Right lobe of liver (tissue), 6 donors: Measurements from ENCODE around the gene ANAPC2. TPM values are rescaled to one million over a fixed set of nuclear protein-coding genes. Genes with fewer than 3 reads are reported as not detected.

Experiments
- ATAC-seq, 4 donors: fragments of 200-7000 bp; cut with Tn5 transposase; one replicate each; pipeline ENCODE4 v1.9.1; 2020; ENCODE audit warnings: mild to moderate bottlenecking in 4 of 4, moderate library complexity in 4 of 4
- DNase-seq, 3 donors: peaks; one replicate each; pipeline ENCODE4 v3.0.0-alpha.2; 2020
- H3K27ac ChIP-seq, 3 donors: fragments of 200-600 bp; one replicate each; pipeline ENCODE4 v1.8.0; 2022
- H3K27me3 ChIP-seq, 2 donors: fragments of 200-600 bp; one replicate each; pipeline ENCODE4 v1.8.0; 2022
- H3K36me3 ChIP-seq, 4 donors: fragments of 200-600 bp; sonication (generic) in 1 of 4; one replicate each; pipeline versions ENCODE4 v1.5.1 to v1.8.0; 2017 to 2022; ENCODE audit warnings: control low read depth in 1 of 4
- H3K4me1 ChIP-seq, 4 donors: fragments of 200-600 bp; sonication (generic) in 1 of 4; one replicate each; pipeline versions ENCODE4 v1.5.1 to v1.8.0; 2017 to 2022; ENCODE audit warnings: control low read depth in 1 of 4
- H3K4me3 ChIP-seq, 3 donors: fragments of 200-600 bp; one replicate each; pipeline ENCODE4 v1.8.0; 2022
- H3K9me3 ChIP-seq, 4 donors: fragments of 200-600 bp; sonication (generic) in 1 of 4; one replicate each; pipeline versions ENCODE4 v1.5.1 to v1.8.0; 2017 to 2022; ENCODE audit warnings: control low read depth in 1 of 4
- POLR2A ChIP-seq: fragments of 450-650 bp; IDR thresholded peaks from one replicate; pipeline ENCODE4 v1.6.1; 2017; ENCODE audit warnings: antibody characterized with exemption, mild to moderate bottlenecking
- WGBS: methylation state at CpG from one replicate; pipeline ENCODE4 v1.1.6; 2018; ENCODE audit warnings: low coverage, low lambda C conversion rate; ENCODE audit not compliant: insufficient coverage; ENCODE audit errors: missing lambda C conversion rate; 5-methylcytosine and 5-hydroxymethylcytosine counted together
- intact Hi-C, 2 donors: fragments of 100-400 bp; cut with DNase I; formaldehyde crosslinking; loops; one replicate each; pipeline versions ENCODE4 v1.11.2 to v1.14.1; 2022
- total RNA-seq, 6 experiments: library from RNA; depleted of rRNA in 2 of 6; stranded (reverse); fragments of >200 nt in 2 of 6; fragmentation: NEBNext Ultra II Directional in 3 of 6; extraction: Animal tissue kit (Norgen Biotek cat#: 25700) in 3 of 6; gene quantifications; one replicate each; pipeline versions ENCODE4 v1.1.0 to v1.2.4, GENCODE V29; 2016 to 2023
- TF ChIP-seq, protein P1 (sequence below), 4 donors: fragments of 200-600 bp in 3 of 4; fragments of 450-650 bp in 1 of 4; IDR thresholded peaks; one replicate each; pipeline versions ENCODE4 v1.5.1 to v1.8.0; 2016 to 2022; ENCODE audit warnings: antibody characterized with exemption in 4 of 4, mild to moderate bottlenecking in 2 of 4
- donor health status: DM: no; HTN: yes; CAD: no.
- donor health status: DM: no; HTN: no; CAD: no.
- donor health status: DM: no; HTN: no; CAD: no.
- donor health status: DM: no; HTN: yes; CAD: no.
- donor health status: DM: no; HTN: yes; CAD: no.

ANAPC2 gene
- total RNA-seq, 6 experiments from 2014 or later, result 16.1 to 36.5 (median 27.9) TPM

DNA sequence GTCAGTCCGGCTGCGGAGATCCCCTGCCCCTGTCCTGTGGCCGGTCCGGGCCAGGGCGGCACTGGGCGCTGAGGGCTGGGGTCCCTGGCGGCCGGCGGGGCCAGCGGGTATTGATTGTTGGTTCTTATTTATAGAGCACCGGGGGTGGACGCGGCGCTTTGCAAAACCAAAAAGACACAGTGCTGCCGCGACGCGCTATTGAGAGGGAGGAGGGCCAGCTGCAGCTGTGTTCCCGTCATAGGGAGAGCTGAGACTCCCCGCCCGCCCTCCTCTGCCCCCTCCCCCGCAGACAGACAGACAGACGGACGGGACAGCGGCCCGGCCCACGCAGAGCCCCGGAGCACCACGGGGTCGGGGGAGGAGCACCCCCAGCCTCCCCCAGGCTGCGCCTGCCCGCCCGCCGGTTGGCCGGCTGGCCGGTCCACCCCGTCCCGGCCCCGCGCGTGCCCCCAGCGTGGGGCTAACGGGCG, 21.0 kb downstream of the ANAPC2 start:
- Histone ChIP-seq H3K27ac (no peak overlapping the region), H3K27me3 (peaks cover 2 to 63% of the 10 kb centered on the region in 2 donors), H3K9me3 (no peaks in the 10 kb centered on the region), H3K4me3 (no peak overlapping the region), H3K4me1 (peaks cover 0 to 30% (median 0%) of the 10 kb centered on the region in 4 donors), H3K36me3 (no peaks in the 10 kb centered on the region)
- intact Hi-C loops, result loop anchor here in 1 of 2 donors (10.0 kb wide), 1 partner anchor 607 kb away; no protein-coding TSS in a partner anchor
- DNase-seq, result no peak
- ATAC-seq, result no peak
- WGBS, result 0% methylated on average over 7 of the region's 44 CpGs
- no peak for TF ChIP-seq POLR2A
- TF ChIP-seq, protein P1, sequence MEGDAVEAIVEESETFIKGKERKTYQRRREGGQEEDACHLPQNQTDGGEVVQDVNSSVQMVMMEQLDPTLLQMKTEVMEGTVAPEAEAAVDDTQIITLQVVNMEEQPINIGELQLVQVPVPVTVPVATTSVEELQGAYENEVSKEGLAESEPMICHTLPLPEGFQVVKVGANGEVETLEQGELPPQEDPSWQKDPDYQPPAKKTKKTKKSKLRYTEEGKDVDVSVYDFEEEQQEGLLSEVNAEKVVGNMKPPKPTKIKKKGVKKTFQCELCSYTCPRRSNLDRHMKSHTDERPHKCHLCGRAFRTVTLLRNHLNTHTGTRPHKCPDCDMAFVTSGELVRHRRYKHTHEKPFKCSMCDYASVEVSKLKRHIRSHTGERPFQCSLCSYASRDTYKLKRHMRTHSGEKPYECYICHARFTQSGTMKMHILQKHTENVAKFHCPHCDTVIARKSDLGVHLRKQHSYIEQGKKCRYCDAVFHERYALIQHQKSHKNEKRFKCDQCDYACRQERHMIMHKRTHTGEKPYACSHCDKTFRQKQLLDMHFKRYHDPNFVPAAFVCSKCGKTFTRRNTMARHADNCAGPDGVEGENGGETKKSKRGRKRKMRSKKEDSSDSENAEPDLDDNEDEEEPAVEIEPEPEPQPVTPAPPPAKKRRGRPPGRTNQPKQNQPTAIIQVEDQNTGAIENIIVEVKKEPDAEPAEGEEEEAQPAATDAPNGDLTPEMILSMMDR (IDR thresholded peaks at IDR 0.05), result no peak

DNA sequence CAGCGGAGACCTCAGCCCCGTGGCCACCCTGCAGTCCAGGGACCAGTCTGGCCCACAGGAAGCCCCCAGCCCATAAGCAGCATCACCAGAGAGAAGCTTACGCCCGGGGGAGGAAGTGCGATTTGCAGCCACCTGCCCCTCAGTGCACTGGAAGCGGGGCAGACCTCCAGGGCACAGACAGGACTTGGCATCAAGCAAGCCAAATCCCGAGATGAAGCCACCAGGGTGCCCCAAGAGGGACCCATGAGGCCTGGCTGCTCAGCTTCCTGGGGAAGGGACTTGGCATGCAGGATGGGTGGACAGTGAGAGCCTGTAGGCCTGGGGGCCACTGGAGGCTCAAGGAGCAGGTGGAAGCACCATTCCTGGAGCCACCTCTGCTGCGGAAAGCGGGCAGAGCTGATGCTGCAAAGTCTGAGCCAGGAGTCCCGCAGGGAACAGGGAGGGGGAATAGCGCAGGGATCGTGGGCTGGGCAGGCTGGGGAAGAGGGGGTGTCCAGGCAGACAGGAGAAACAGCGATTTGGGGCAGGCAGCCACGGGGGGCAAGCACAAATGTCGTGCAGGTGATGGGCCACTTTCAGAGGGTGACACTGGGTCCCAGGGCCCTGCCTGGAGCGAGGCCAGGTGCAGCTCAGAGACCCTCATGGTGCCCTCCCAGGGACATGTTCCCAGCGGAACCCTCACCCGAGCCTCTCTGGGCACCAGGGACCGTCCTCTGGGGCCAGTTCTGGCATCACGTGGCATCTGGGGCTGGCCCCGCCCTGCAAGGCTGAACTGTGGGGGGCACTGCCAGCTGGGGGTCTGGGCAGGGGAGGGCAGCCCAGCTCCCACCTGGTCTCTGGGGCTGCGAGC, 21.8 kb downstream of the ANAPC2 start:
- Histone ChIP-seq H3K27me3 (peaks cover 6 to 71% of the 10 kb centered on the region in 2 donors), H3K27ac (no peak overlapping the region), H3K4me3 (no peak overlapping the region), H3K4me1 (peaks cover 0 to 30% (median 0%) of the 10 kb centered on the region in 4 donors), H3K36me3 (no peaks in the 10 kb centered on the region), H3K9me3 (no peaks in the 10 kb centered on the region)
- no peak for DNase-seq
- no peak for ATAC-seq
- TF ChIP-seq, protein P1 (IDR thresholded peaks at IDR 0.05), result no peak
- TF ChIP-seq POLR2A, result no peak
- WGBS, result no CpG with 5 or more reads among the region's 22 CpGs
- intact Hi-C loops, result loop anchor here in 1 of 2 donors (10.0 kb wide), 1 partner anchor 608 kb away; no protein-coding TSS in a partner anchor

DNA sequence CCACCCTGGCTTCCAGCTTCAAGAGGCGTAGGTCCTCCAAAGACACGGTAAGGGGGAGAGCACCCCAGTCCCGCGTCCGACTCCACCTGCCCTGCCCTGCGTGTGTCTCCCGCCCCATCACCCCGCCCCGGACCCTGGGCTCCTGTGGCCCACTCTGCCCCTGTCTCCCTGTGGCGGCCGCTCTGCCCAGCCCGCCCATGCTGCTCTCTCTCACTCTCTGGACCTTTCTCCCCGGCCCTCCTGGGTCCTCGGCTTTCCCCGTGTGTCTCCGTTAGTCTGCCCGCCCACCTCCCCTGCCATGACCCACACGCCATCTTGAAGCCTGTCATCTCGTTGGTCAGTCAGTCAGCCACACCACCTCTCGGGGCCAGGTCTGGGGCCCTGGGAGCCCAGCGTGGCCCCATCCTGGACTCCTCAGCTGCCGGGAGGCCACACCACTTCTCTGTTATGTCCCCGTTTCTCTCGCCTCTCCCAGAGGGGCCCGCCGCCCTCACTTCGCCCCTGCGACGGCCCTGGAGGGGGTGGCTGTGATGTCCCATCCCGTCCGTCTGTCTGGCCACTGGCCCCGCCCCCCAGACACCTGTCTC, 23.0 kb downstream of the ANAPC2 start:
- DNase-seq (no peak), ATAC-seq (no peak)
- no peaks in the 10 kb centered on the region for H3K9me3 ChIP-seq
- no peak overlapping the region for H3K27ac ChIP-seq
- intact Hi-C loops, result loop anchor here in 1 of 2 donors (10.0 kb wide), 1 partner anchor 609 kb away; no protein-coding TSS in a partner anchor
- no peaks in the 10 kb centered on the region for H3K36me3 ChIP-seq
- H3K27me3 ChIP-seq, result peaks cover 6 to 70% of the 10 kb centered on the region in 2 donors
- TF ChIP-seq, protein P1 (IDR thresholded peaks at IDR 0.05), result no peak
- TF ChIP-seq POLR2A, result no peak
- no peak overlapping the region for H3K4me3 ChIP-seq
- 71% methylated on average over 12 of the region's 32 CpGs for WGBS
- peaks cover 0 to 30% (median 0%) of the 10 kb centered on the region in 4 donors for H3K4me1 ChIP-seq

- peaks cover 6 to 63% of the 10 kb centered on the region in 2 donors for H3K27me3 ChIP-seq
- H3K9me3 ChIP-seq, result no peaks in the 10 kb centered on the region
- H3K4me3 ChIP-seq, result no peak overlapping the region
- DNase-seq (no peak), ATAC-seq (no peak)
- no peak overlapping the region for H3K27ac ChIP-seq
- WGBS, result 70% methylated on average over 4 of the region's 34 CpGs
- intact Hi-C loops, result loop anchor here in 1 of 2 donors (10.0 kb wide), 1 partner anchor 610 kb away; no protein-coding TSS in a partner anchor
- H3K4me1 ChIP-seq, result peaks cover 0 to 26% (median 0%) of the 10 kb centered on the region in 4 donors
- TF ChIP-seq, protein P1 (IDR thresholded peaks at IDR 0.05), result no peak
- TF ChIP-seq POLR2A, result no peak
- H3K36me3 ChIP-seq, result no peaks in the 10 kb centered on the region
Observed at GRCh38 chr9:137164370-137165249, 23.8 kb downstream of the ANAPC2 start.
